GM12878 (cell line): Measurements from ENCODE around the gene ANXA3.

ENCODE experiments used
- CHD2 ChIP-seq: IDR thresholded peaks from 2 replicates; pipeline ENCODE4 v1.6.1; 2011; ENCODE audit warnings: low read depth, low read length, improper control_type of control experiment, borderline replicate concordance
- CTCF ChIP-seq, 3 experiments: IDR thresholded peaks in 2 of 3; conservative IDR thresholded peaks in 1 of 3; 2 replicates each; pipeline ENCODE4 v1.5.1; 2011; ENCODE audit warnings: low read depth in 3 of 3, low read length in 3 of 3, mild to moderate bottlenecking in 3 of 3, control low read depth in 2 of 3, moderate library complexity in 2 of 3, inconsistent platforms in 1 of 3, mixed read lengths in 1 of 3; ENCODE audit not compliant: control insufficient read depth in 2 of 3, insufficient read depth in 1 of 3; ENCODE audit errors: extremely low read depth in 1 of 3
- EP300 ChIP-seq, 2 experiments: fragments of 150-350 bp in 1 of 2; IDR thresholded peaks; 2 replicates each; pipeline ENCODE4 v1.6.1; 2011 to 2012; ENCODE audit warnings: low read depth in 2 of 2, low read length in 2 of 2, borderline replicate concordance in 1 of 2, improper control_type of control experiment in 1 of 2, inconsistent platforms in 1 of 2; ENCODE audit not compliant: control insufficient read depth in 1 of 2
- GATAD2B ChIP-seq: fragments of 450-650 bp; conservative IDR thresholded peaks from 2 replicates; pipeline ENCODE4 v1.6.1; 2017; ENCODE audit warnings: low read depth, mild to moderate bottlenecking, moderate library complexity
- JUND ChIP-seq: IDR thresholded peaks from 2 replicates; pipeline ENCODE4 v1.6.1; 2012; ENCODE audit warnings: low read depth, mild to moderate bottlenecking, low read length, improper control_type of control experiment, moderate library complexity
- POLR2A ChIP-seq: IDR thresholded peaks from 2 replicates; pipeline ENCODE4 v1.6.1; 2011; ENCODE audit warnings: low read depth, mild to moderate bottlenecking, low read length
- POLR2AphosphoS5 ChIP-seq: IDR thresholded peaks from 2 replicates; pipeline ENCODE4 v1.6.1; 2011; ENCODE audit warnings: mild to moderate bottlenecking, low read length, inconsistent platforms
- SMAD5 ChIP-seq: IDR thresholded peaks from 2 replicates; pipeline ENCODE4 v1.6.1; 2016; ENCODE audit warnings: antibody characterized with exemption, low read depth
- TARDBP ChIP-seq: IDR thresholded peaks from 2 replicates; pipeline ENCODE4 v1.6.1; 2016; ENCODE audit warnings: borderline replicate concordance
- TF ChIP-seq, protein P1 (sequence below): IDR thresholded peaks from 2 replicates; pipeline ENCODE4 v1.6.1; 2011; ENCODE audit warnings: low read depth, low read length, improper control_type of control experiment, borderline replicate concordance

DNA sequence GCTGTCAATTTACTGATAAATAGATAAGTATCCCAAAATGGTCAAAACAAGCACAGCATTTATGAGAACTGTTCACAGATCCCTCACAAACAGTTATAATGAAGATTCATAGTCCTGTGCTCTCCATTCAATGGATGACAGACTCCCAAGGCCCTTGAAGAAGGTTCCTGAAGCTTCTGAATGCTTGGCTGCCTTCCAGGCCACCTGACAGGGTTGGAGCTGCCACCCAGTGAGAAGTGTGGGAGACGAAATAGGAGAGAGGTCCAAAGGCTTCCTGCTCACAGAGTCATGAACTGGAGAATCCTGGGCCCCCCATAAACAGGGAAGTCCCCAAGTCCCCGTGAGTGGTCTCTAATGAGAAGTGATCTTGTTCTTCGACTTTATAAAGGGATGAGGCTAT is 26.0 kb upstream of the ANXA3 start:
- TF ChIP-seq CTCF (IDR thresholded peaks at IDR 0.05 in 2 of 3, conservative IDR thresholded peaks at IDR 0.05 in 1 of 3; ENCODE audit: control insufficient read depth in 2 of 3, extremely low read depth in 1 of 3, insufficient read depth in 1 of 3, low read depth in 3 of 3, low read length in 3 of 3) (no peak), POLR2AphosphoS5 (no peak), EP300 (IDR thresholded peaks at IDR 0.05; ENCODE audit: borderline replicate concordance in 1 of 2, control insufficient read depth in 1 of 2, low read depth in 2 of 2, low read length in 2 of 2) (no peak), SMAD5 (no peak), JUND (no peak), TARDBP (no peak), GATAD2B (no peak), CHD2 (no peak), POLR2A (no peak)
- TF ChIP-seq, protein P1, sequence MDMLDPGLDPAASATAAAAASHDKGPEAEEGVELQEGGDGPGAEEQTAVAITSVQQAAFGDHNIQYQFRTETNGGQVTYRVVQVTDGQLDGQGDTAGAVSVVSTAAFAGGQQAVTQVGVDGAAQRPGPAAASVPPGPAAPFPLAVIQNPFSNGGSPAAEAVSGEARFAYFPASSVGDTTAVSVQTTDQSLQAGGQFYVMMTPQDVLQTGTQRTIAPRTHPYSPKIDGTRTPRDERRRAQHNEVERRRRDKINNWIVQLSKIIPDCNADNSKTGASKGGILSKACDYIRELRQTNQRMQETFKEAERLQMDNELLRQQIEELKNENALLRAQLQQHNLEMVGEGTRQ, result no peak
